ENCODE data around the gene TRMT112. TPM values are rescaled to one million over a fixed set of nuclear protein-coding genes. Genes with fewer than 3 reads are reported as not detected.
A peak's percentile ranks its signal among the peaks of the same experiment; 100 is the strongest.

Gene TRMT112
- total RNA-seq, 1 donor: 177 TPM

- DNase-seq (ENCODE audit: low read depth): no peak
- H3K4me3 ChIP-seq (ENCODE audit: low read depth, low read length): no peak overlapping the region
- peak; percentile 42 for TF ChIP-seq CTCF (IDR thresholded peaks at IDR 0.05; ENCODE audit: insufficient read depth, low read length)
Observed at GRCh38 chr11:64343767-64344559, 26.6 kb upstream of the TRMT112 start.

- peak overlapping the region; percentile 22 for H3K4me3 ChIP-seq (ENCODE audit: low read depth, low read length)
- DNase-seq (ENCODE audit: low read depth): no peak
- TF ChIP-seq CTCF (IDR thresholded peaks at IDR 0.05; ENCODE audit: insufficient read depth, low read length): no peak
Observed at GRCh38 chr11:64342869-64343745, 25.7 kb upstream of the TRMT112 start.

GRCh38 chr11:64341851-64342791 lies 24.8 kb upstream of the TRMT112 start:
- DNase-seq (ENCODE audit: low read depth): peak; percentile 82
- peak; percentile 29 for TF ChIP-seq CTCF (IDR thresholded peaks at IDR 0.05; ENCODE audit: insufficient read depth, low read length)
- peak overlapping the region; percentile 61 for H3K4me3 ChIP-seq (ENCODE audit: low read depth, low read length)

- no peak for DNase-seq (ENCODE audit: low read depth)
- no peak overlapping the region for H3K4me3 ChIP-seq (ENCODE audit: low read depth, low read length)
- no peak for TF ChIP-seq CTCF (IDR thresholded peaks at IDR 0.05; ENCODE audit: insufficient read depth, low read length)
Observed at GRCh38 chr11:64341429-64341828, 24.1 kb upstream of the TRMT112 start.

GRCh38 chr11:64340671-64341335 lies 23.4 kb upstream of the TRMT112 start:
- no peak overlapping the region for H3K4me3 ChIP-seq (ENCODE audit: low read depth, low read length)
- no peak for DNase-seq (ENCODE audit: low read depth)
- no peak for TF ChIP-seq CTCF (IDR thresholded peaks at IDR 0.05; ENCODE audit: insufficient read depth, low read length)

All from fibroblast of the aortic adventitia (primary cell).